ENCODE results near the gene LDLRAD3. TPM values are rescaled to one million over a fixed set of nuclear protein-coding genes. Genes with fewer than 3 reads are reported as not detected.
A peak's percentile ranks its signal among the peaks of the same experiment; 100 is the strongest.

Gene LDLRAD3
- total RNA-seq, 1 experiment from 2014 or later, result 15.3 TPM

DNA sequence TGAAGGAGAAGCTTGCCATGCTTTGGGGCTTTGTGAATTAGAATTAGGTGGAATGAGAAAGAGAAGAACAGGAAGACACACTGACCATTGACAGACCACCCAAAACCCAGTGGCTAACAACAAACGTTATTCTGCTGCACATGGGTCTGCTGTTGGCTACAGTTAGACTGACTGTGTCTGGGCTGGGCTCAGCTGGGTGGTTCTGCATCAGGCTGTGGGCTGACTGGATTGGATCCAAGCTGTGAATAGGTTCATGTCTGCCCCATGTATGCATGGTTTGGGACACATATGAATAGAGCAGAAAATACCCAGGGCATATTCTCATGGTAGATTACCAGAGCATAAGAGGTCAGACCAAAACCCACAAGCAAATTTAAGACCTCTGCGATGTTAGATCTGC, 11.7 kb upstream of the LDLRAD3 start:
- Histone ChIP-seq H3K9me3 (ENCODE audit: low read length) (no peaks in the 10 kb centered on the region; the same call in 1 of the 2 replicates), H3K27ac (ENCODE audit: low read length) (no peak overlapping the region), H3K4me3 (ENCODE audit: low read length) (no peak overlapping the region), H3F3A (ENCODE audit: low read length, unreplicated experiment) (no peaks in the 10 kb centered on the region), H3K9me2 (replicated peaks; ENCODE audit: low read length) (no peaks in the 10 kb centered on the region), H3K79me2 (ENCODE audit: low read length) (no peaks in the 10 kb centered on the region), H3K27me3 (ENCODE audit: low read length) (no peaks in the 10 kb centered on the region), H3K36me3 (ENCODE audit: low read depth, low read length) (no peaks in the 10 kb centered on the region), H3K4me2 (ENCODE audit: low read length) (no peak overlapping the region), H4K20me1 (ENCODE audit: low read length) (no peaks in the 10 kb centered on the region), H3K9ac (ENCODE audit: low read length) (no peak overlapping the region), H3K4me1 (ENCODE audit: insufficient read depth, low read length) (peaks cover 22% of the 10 kb centered on the region), H2AFZ (ENCODE audit: low read length) (no peak overlapping the region)
- ATAC-seq (no peak), DNase-seq (no peak)
- intact Hi-C loops (cut with micrococcal nuclease), result no loop called here
- BruUV-seq (replicated peaks), result no TSS peak
- no peak for TF ChIP-seq EZH2 (IDR thresholded peaks at IDR 0.05; ENCODE audit: low read length, unreplicated experiment)
- TF ChIP-seq, protein P1, sequence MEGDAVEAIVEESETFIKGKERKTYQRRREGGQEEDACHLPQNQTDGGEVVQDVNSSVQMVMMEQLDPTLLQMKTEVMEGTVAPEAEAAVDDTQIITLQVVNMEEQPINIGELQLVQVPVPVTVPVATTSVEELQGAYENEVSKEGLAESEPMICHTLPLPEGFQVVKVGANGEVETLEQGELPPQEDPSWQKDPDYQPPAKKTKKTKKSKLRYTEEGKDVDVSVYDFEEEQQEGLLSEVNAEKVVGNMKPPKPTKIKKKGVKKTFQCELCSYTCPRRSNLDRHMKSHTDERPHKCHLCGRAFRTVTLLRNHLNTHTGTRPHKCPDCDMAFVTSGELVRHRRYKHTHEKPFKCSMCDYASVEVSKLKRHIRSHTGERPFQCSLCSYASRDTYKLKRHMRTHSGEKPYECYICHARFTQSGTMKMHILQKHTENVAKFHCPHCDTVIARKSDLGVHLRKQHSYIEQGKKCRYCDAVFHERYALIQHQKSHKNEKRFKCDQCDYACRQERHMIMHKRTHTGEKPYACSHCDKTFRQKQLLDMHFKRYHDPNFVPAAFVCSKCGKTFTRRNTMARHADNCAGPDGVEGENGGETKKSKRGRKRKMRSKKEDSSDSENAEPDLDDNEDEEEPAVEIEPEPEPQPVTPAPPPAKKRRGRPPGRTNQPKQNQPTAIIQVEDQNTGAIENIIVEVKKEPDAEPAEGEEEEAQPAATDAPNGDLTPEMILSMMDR (conservative IDR thresholded peaks at IDR 0.05; ENCODE audit: low read depth, low read length), result no peak
- no peak for TF ChIP-seq EZH2phosphoT487 (IDR thresholded peaks at IDR 0.05; ENCODE audit: borderline replicate concordance, low read length)
- CTCF ChIA-PET, result no interaction called here
- POLR2A ChIA-PET (ENCODE audit: unreplicated experiment), result interaction anchor here (0.6 kb wide), 1 partner anchor 138 kb away, joined by 3 read pairs; no protein-coding TSS in a partner anchor

DNA sequence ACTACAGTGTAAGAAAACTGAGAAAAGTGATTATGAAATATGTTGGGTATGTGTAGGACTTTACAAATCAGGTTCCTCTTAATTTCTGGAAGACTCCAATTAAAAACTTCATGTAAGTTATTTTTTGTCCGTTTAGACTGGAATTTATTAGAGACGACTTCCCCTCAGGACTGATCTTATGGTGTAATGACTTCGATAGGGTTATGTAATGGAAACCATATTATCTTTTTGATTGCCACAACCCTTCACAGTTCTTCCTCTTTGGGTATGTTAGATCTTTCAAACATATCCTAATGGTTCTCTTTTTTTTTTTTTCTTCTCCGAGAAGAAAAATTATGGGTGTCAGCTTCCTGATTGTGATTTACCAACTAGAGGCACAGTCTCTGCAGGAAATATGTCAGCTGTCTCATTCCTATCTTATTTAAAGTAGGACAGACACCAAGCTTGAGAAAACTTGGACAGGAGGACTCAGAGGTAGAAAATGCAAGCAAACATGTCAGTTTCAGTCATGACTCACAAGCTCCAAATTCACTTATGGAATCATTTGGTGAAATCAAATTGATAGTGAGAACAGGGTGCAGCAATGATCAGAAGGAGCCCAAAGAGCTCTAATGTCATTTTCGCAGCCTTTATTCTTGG, 11.1 kb upstream of the LDLRAD3 start:
- peaks cover 15% of the 10 kb centered on the region for H3K4me1 ChIP-seq (ENCODE audit: insufficient read depth, low read length)
- H3K4me2 ChIP-seq (ENCODE audit: low read length), result no peak overlapping the region
- CTCF ChIA-PET, result no interaction called here
- no peaks in the 10 kb centered on the region for H3K27me3 ChIP-seq (ENCODE audit: low read length)
- H3K9me2 ChIP-seq (replicated peaks; ENCODE audit: low read length), result no peaks in the 10 kb centered on the region
- POLR2A ChIA-PET (ENCODE audit: unreplicated experiment), result interaction anchor here (0.6 kb wide), 1 partner anchor 18 kb away, joined by 3 read pairs; no protein-coding TSS in a partner anchor
- no peaks in the 10 kb centered on the region for H3K36me3 ChIP-seq (ENCODE audit: low read depth, low read length)
- no peaks in the 10 kb centered on the region; the same call in 1 of the 2 replicates for H3K9me3 ChIP-seq (ENCODE audit: low read length)
- no peaks in the 10 kb centered on the region for H3F3A ChIP-seq (ENCODE audit: low read length, unreplicated experiment)
- H3K9ac ChIP-seq (ENCODE audit: low read length), result no peak overlapping the region
- H3K4me3 ChIP-seq (ENCODE audit: low read length), result no peak overlapping the region
- BruUV-seq (replicated peaks), result no TSS peak
- ATAC-seq, result no peak
- intact Hi-C loops (cut with micrococcal nuclease), result no loop called here
- H3K79me2 ChIP-seq (ENCODE audit: low read length), result no peaks in the 10 kb centered on the region
- peak; percentile 41 for DNase-seq
- H3K27ac ChIP-seq (ENCODE audit: low read length), result no peak overlapping the region
- no peaks in the 10 kb centered on the region for H4K20me1 ChIP-seq (ENCODE audit: low read length)
- H2AFZ ChIP-seq (ENCODE audit: low read length), result no peak overlapping the region
- TF ChIP-seq, protein P1 (conservative IDR thresholded peaks at IDR 0.05; ENCODE audit: low read depth, low read length), result no peak
- TF ChIP-seq EZH2 (IDR thresholded peaks at IDR 0.05; ENCODE audit: low read length, unreplicated experiment) (no peak), EZH2phosphoT487 (IDR thresholded peaks at IDR 0.05; ENCODE audit: borderline replicate concordance, low read length) (no peak)

DNA sequence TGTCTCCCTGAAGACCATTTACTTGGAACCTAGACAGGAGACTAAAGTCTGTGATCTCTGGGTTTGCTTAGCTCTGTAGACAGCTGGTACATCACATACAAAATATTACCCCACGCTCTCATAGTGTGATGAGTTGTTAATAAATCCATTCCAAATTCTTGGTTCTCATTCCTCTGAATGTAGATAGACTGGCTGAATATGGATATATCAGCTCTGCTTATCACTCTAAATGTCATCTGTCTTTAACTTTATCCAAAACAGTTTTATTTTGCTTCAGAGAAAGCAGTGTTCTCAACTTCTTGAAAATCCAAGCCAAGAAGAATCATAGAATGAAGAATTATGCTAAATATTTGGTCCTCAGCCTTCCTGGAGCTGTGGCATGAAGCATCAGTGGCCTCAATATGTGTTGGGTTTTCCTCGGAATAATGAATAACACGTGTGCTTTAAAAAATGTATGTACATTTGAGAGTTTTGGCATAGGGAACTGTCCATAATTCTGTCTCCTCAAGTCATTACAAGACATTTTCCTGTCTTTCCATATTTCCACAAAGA, 10.5 kb upstream of the LDLRAD3 start:
- Histone ChIP-seq H3K9me3 (ENCODE audit: low read length) (no peaks in the 10 kb centered on the region; the same call in 1 of the 2 replicates), H3K4me1 (ENCODE audit: insufficient read depth, low read length) (peaks cover 10% of the 10 kb centered on the region), H3F3A (ENCODE audit: low read length, unreplicated experiment) (no peaks in the 10 kb centered on the region), H4K20me1 (ENCODE audit: low read length) (no peaks in the 10 kb centered on the region), H2AFZ (ENCODE audit: low read length) (no peak overlapping the region), H3K4me2 (ENCODE audit: low read length) (no peak overlapping the region), H3K9me2 (replicated peaks; ENCODE audit: low read length) (no peaks in the 10 kb centered on the region), H3K4me3 (ENCODE audit: low read length) (no peak overlapping the region), H3K9ac (ENCODE audit: low read length) (no peak overlapping the region), H3K79me2 (ENCODE audit: low read length) (no peaks in the 10 kb centered on the region), H3K27ac (ENCODE audit: low read length) (no peak overlapping the region), H3K36me3 (ENCODE audit: low read depth, low read length) (no peaks in the 10 kb centered on the region), H3K27me3 (ENCODE audit: low read length) (no peaks in the 10 kb centered on the region)
- ChIA-PET POLR2A (ENCODE audit: unreplicated experiment) (no interaction called here), CTCF (no interaction called here)
- intact Hi-C loops (cut with micrococcal nuclease), result no loop called here
- TF ChIP-seq, protein P1 (conservative IDR thresholded peaks at IDR 0.05; ENCODE audit: low read depth, low read length), result no peak
- no peak for TF ChIP-seq EZH2phosphoT487 (IDR thresholded peaks at IDR 0.05; ENCODE audit: borderline replicate concordance, low read length)
- no peak for TF ChIP-seq EZH2 (IDR thresholded peaks at IDR 0.05; ENCODE audit: low read length, unreplicated experiment)
- ATAC-seq, result no peak
- no TSS peak for BruUV-seq (replicated peaks)
- DNase-seq, result no peak

Data from PC-3 (cell line).